ENCODE data around the gene PRR18.

DNA sequence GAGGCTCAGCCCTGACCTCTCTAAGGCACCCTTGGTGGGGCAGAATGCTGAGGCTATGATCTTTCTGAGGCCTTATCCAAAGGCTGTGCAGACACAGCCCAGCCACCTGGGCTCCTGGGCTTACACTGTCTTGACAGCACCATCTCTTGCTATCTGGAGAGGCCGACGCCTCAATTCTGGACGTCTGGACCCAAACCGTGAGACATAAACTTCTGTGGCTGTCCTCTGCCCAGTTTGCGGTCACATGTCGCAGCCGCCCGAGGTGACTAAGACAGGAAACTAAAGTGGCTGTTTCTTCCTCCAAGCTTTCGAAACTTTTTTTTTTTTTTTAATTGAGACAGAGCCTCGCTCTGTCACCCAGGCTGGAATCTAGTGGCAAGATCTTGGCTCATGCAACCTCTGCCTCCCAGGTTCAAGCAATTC lies 49.3 kb downstream of the PRR18 start:
- TF ChIP-seq, protein P1, sequence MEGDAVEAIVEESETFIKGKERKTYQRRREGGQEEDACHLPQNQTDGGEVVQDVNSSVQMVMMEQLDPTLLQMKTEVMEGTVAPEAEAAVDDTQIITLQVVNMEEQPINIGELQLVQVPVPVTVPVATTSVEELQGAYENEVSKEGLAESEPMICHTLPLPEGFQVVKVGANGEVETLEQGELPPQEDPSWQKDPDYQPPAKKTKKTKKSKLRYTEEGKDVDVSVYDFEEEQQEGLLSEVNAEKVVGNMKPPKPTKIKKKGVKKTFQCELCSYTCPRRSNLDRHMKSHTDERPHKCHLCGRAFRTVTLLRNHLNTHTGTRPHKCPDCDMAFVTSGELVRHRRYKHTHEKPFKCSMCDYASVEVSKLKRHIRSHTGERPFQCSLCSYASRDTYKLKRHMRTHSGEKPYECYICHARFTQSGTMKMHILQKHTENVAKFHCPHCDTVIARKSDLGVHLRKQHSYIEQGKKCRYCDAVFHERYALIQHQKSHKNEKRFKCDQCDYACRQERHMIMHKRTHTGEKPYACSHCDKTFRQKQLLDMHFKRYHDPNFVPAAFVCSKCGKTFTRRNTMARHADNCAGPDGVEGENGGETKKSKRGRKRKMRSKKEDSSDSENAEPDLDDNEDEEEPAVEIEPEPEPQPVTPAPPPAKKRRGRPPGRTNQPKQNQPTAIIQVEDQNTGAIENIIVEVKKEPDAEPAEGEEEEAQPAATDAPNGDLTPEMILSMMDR (conservative IDR thresholded peaks at IDR 0.05 in 1 of 2, IDR thresholded peaks at IDR 0.05 in 1 of 2; ENCODE audit: low read depth in 1 of 2, low read length in 2 of 2): no peak
- TF ChIP-seq EZH2 (IDR thresholded peaks at IDR 0.05; ENCODE audit: low read length, missing control alignments): no peak

Measured in fibroblast of lung (primary cell).